HL-60 (cell line): Measurements from ENCODE around the gene ACSF3.
A peak's percentile ranks its signal among the peaks of the same experiment; 100 is the strongest.

ENCODE experiments used
- DNase-seq, 2 experiments: peaks; one replicate each; pipeline ENCODE4 v3.0.0-alpha.2; 2010 to 2020; ENCODE audit warnings: low read depth in 1 of 2, low spot score in 1 of 2
- H3K27ac ChIP-seq: fragments of 250-450 bp; sonication (Bioruptor Pico); replicated peaks from 2 replicates; pipeline ENCODE4 v1.5.1; 2020; ENCODE audit warnings: mild to moderate bottlenecking, moderate library complexity
- H3K27me3 ChIP-seq: fragments of 250-450 bp; sonication (Bioruptor Pico); 2 replicates; pipeline ENCODE4 v1.5.1; 2021; ENCODE audit warnings: mild to moderate bottlenecking, moderate library complexity; ENCODE audit not compliant: insufficient read depth, poor library complexity, severe bottlenecking
- H3K4me3 ChIP-seq: replicated peaks from 2 replicates; pipeline ENCODE4 v1.5.1; 2011; ENCODE audit warnings: mild to moderate bottlenecking, control low read depth, low read length; ENCODE audit not compliant: insufficient read depth
- CTCF ChIP-seq: IDR thresholded peaks from one replicate; pipeline ENCODE4 v1.5.1; 2011; ENCODE audit warnings: low read length, control low read depth, inconsistent platforms; ENCODE audit not compliant: insufficient read depth
- GABPA ChIP-seq: IDR thresholded peaks from 2 replicates; pipeline ENCODE4 v1.6.1; 2012; ENCODE audit warnings: low read depth
- POLR2AphosphoS5 ChIP-seq: IDR thresholded peaks from 2 replicates; pipeline ENCODE4 v1.6.1; 2012; ENCODE audit warnings: low read depth
- REST ChIP-seq: IDR thresholded peaks from 2 replicates; pipeline ENCODE4 v1.6.1; 2012; ENCODE audit warnings: low read depth; ENCODE audit not compliant: insufficient replicate concordance
- SPI1 ChIP-seq: IDR thresholded peaks from 2 replicates; pipeline ENCODE4 v1.6.1; 2012; ENCODE audit warnings: low read depth, mild to moderate bottlenecking, borderline replicate concordance

Gene ACSF3

GRCh38 chr16:89099905-89100304 is 6.3 kb downstream of the ACSF3 start:
- peak; percentile 43 to 80 for DNase-seq
- H3K27me3 ChIP-seq = no peaks in the 10 kb centered on the region
- H3K27ac ChIP-seq = peak overlapping the region; percentile 73
- no peak overlapping the region for H3K4me3 ChIP-seq
- TF ChIP-seq SPI1 (peak; percentile 24; the same call in 1 of the 2 replicates), REST (no peak), GABPA (no peak), CTCF (no peak), POLR2AphosphoS5 (no peak)

- TF ChIP-seq REST (no peak), GABPA (no peak), POLR2AphosphoS5 (no peak), CTCF (no peak), SPI1 (peak; percentile 48; the same call in 1 of the 2 replicates)
- H3K27me3 ChIP-seq = no peaks in the 10 kb centered on the region
- no peak overlapping the region for H3K4me3 ChIP-seq
- H3K27ac ChIP-seq = peak overlapping the region; percentile 58
- DNase-seq = peak in 1 of 2 experiments; percentile 53
These were observed 7.1 kb downstream of the ACSF3 start for GRCh38 chr16:89100601-89101302.

- H3K27ac ChIP-seq = peak overlapping the region; percentile 42
These were observed 7.8 kb downstream of the ACSF3 start for GRCh38 chr16:89101303-89102040.

More at GRCh38 chr16:89101303-89102040, 7.8 kb downstream of the ACSF3 start:
- H3K4me3 ChIP-seq = no peak overlapping the region
- DNase-seq = no peak
- TF ChIP-seq REST (no peak), CTCF (no peak), SPI1 (no peak), POLR2AphosphoS5 (no peak), GABPA (no peak)
- H3K27me3 ChIP-seq = no peaks in the 10 kb centered on the region
